Hematopoietic multipotent progenitor cell treated with erythropoietin and hydrocortisone succinate and interleukin-3 and kit ligand, for 17 days (in vitro differentiated cells): Measurements from ENCODE around the gene C17orf114.

Source experiments
- DNase-seq: peaks from one replicate; pipeline ENCODE4 v3.0.0-alpha.2; 2015; ENCODE audit warnings: low spot score

Gene C17orf114

DNA sequence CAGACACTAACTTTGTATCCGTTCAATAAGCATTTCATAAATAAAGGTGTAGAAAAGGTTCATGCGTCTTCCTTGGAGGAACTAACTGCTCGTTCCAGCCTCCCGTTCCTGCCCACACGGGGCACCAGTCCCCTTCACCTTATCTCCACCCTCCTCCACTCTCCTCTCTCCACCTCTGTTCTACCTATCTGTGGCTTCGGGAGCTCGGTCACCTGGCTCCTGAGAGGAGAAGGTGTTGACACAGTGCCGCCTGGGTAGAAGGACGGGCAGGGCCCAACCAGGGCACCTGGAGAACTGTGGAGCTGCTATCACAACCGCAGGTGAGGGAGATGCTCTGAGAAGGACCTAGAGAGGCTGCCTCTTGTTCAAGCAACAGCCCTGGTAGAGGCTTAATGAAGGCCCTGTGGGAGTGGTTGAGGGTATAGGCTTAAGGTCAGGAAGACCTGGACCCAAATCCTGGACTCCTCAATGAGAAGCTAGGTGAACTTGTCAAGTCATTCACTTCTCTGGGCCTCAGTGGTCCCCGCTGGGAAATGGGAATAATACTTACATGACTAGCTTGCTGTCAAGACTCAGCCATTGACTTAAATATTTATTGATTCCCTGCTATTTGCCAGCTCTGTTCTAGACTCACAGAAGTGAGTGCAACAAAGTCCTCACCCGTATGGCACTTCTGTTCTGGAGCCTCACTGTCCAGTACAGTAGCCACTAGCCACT lies 21.4 kb upstream of the C17orf114 start:
- no peak for DNase-seq

DNA sequence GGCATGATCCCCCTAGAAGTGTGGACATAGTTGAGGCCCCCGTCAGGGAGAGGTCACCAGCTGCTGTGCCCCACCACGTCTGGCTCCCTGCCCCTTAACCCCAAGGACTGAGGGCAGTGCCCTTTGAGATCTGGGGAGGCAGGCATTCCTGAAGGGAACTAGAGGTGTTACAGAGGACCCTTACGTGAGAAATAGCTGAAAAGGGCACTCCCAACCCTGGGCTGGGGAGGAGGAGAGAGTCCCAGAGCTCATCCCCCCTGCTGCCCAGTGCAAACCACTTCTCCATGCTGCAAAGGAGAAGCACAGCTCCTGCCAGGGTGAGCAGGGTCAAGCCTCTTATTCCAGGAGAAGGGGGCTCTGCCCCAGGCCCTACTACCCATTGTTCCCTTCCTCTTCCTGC lies 20.7 kb upstream of the C17orf114 start:
- DNase-seq: no peak

DNA sequence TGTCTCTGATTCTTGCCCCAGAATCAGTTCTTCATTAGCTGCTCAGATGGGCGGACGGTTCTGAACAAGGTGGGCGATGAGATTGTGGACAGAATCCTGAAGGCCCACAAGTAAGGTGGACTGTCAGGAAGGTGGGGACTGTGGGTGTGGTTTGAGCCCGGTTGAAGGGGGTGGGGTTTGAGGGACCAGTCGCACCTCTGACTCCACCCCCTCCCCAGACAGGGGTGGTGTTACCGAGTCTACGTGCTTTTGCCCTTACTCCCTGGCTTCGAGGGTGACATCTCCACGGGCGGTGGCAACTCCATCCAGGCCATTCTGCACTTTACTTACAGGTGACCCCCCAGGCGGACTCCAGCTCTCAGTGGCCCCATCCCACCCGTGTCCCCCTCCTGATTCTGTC lies 16.1 kb upstream of the C17orf114 start:
- no peak for DNase-seq

DNA sequence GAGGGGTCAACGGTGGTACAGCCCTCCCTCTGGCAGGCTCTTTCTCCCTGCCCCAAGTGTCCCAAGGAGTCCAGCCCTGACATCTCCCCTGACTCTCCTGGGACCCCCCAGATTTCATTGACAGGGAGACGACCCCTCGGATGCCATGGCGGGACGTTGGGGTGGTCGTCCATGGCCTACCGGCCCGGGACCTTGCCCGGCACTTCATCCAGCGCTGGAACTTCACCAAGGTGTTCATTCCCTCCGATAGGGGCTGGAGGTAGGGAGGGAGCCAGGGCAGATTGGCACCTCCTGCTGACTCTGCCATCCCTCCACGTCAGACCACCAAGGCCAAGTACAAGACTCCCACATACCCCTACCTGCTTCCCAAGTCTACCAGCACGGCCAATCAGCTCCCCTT lies 14.7 kb upstream of the C17orf114 start:
- no peak for DNase-seq

DNA sequence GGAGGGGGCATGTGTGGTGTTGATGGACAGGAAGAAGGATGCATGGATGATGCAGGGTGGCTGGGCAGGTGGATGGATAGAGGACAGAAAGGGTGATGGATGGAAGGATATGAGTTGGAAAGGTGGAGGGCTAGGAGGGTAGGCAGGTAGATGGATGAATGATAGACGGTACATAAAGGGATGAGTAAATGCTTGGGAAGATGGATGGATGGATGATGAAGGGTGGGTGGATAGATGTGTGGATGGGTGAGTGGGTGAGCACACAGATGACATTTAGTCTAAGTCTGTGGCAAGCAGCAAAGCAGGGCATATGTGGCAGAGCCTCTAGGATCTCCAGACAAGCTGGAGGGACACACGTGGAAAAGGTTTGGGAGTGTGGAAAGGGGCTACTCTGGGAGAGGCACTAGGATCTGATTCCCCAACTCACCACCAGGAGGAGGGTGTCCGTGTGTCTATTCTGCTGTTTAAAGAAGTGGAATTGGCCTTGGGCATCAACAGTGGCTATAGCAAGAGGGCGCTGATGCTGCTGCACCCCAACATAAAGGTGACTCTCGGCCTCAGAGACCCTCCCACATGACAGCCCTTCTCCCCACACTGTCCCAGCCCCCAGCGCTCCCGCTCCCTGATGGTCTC lies 13.0 kb upstream of the C17orf114 start:
- DNase-seq: no peak

DNA sequence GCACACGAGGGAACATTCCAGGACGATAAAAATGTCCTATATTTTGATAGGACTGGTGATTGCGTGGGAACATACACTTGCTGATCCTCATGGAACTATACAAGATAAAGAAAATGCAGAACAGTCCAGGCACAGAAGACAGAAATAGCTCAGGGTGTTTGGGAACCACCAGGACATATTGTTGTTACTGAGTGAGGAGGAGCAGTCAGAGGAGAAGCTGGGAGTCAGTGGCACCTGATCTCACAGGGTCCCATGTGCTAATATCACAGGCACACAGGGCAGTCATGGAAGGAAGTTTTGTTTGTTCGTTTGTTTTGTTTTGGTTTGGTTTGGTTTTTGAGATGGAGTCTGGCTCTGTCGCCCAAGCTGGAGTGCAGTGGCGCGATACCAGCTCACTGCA lies 10.6 kb upstream of the C17orf114 start:
- no peak for DNase-seq

DNA sequence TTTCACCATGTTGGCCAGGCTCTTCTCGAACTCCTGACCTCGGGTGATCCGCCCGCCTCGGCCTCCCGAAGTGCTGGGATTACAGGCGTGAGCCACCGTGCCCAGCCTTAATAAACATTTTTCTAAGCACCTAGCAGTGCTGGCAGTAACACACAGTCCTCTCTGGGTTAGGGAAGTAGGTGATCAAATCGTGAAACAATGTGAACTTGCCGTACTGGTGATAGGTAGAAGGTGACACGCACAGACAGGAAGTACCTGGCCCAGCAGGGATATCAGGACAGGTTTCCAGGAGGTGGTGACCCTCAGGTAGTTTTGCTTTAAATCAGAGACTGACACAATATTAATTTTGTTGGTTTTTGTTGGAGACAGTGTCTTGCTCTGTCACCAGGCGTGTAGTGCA lies 9.3 kb upstream of the C17orf114 start:
- DNase-seq: no peak

DNA sequence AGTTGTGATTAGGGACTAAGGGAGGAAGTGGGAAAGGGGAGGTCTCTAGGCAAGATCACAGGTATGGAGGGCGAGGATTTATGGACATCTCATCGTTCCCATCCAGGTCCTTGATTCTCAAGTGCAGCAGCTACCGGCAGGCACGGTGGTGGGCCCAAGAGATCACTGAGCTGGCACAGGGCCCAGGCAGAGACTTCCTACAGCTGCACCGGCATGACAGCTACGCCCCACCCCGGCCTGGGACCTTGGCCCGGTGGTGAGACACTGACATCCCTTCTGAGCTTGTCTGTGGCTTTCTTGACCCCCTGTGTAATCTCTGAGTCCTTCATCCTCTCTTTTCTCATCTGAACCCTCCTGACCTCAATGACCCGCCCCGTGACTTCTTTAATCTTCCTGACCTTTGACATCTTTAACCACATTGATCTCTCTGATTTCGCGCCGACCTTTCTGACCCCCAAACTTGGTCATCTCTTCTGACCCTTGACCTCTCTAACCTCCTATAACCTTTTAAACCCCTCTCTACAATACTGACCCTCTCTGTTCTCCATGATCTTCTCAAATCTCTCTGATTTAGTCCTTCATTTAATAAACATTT lies 8.7 kb upstream of the C17orf114 start:
- no peak for DNase-seq

DNA sequence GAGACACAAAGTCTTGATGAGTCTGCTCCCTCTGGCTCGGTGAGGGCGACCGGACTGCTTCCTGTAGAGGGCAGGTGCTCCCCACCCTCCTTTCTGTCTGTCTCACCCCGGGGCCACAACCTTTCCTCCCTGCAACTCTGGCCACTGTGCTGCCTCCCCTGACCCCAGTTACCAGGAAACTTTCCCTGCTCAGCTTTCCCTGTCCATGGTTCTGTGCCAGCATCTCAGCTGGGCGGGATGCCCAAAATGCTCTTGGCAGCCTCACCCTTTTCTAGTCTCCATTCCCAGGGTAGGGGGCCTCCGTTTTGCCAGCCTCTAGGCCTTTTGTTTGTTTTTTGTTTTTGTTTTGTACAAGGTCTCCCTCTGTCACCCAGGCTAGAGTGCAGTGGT lies 6.2 kb upstream of the C17orf114 start:
- no peak for DNase-seq

DNA sequence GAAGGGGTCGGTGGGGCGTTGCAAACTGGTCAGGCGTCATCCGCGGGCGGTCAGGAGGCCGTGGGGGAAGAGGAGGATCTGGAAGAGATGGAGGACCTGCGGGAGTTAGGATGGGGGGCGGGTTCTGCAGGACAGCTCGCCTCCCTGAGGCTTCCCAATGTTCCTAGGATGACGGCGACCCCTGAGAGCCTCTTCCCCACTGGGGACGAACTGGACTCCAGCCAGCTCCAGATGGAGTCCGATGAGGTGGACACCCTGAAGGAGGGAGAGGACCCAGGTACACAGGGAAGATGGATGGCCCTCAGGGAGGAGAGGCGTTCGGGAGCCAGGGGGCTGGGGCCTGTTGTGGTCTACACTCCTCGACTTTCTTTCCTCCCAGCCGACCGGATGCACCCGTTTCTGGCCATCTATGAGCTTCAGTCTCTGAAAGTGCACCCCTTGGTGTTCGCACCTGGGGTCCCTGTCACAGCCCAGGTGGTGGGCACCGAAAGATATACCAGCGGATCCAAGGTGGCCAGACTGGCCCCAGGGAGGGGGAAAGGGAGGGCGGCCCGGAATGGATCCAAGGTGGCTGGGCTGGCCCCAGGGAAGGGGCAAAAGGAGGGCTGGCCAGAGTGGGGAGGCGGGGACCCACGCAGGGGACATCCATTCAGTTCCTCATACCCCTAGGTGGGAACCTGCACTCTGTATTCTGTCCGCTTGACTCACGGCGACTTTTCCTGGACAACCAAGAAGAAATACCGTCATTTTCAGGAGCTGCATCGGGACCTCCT lies 5.7 kb upstream of the C17orf114 start:
- DNase-seq: no peak

DNA sequence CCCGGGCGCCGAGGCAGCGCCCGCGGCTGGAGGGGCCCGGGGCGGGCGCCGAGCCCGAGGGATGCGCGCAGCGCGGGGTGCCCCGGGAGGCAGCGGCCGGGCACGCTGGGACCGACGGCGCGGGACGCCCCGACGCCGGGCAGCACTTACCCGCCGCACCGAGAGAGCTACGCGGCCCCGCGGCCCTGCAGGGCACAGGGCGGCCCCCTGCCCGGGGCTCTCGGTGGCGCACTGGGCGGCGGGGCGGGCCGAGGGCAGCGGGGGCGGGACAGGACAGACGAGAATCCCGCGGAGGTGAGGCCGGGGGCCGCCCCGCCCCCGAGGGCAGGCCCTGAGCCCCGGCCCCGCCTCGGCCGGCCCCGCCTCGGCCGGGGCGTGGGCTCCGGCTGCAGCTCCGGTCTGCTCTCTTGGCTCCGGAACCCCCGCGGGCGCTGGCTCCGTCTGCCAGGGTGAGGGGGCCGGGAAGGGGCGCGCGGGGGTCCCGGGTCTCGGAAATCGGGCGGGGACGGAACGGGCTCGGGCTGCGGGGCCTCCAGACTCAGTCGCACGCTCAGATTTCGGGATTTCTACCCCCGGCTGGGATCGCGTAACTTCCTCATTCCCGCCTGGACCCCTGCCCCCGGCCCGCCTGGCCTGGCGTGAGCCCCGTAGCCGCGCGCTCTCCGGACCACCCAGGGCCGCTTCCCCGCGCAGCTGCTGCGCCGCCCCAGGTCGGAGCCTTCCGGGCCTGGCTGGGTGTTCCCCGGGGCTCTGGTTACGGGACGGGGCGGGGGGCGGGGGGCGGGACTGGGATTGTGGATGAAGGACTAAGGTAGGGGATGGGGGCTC lies 4.9 kb upstream of the C17orf114 start, which contains the start of gene PLD2:
TSS of gene PLD2 (plus strand) at position 376 of the 828 bp plus-strand sequence. CDS start 621 bp downstream, outside the sequence.
- peak; percentile 62 for DNase-seq

DNA sequence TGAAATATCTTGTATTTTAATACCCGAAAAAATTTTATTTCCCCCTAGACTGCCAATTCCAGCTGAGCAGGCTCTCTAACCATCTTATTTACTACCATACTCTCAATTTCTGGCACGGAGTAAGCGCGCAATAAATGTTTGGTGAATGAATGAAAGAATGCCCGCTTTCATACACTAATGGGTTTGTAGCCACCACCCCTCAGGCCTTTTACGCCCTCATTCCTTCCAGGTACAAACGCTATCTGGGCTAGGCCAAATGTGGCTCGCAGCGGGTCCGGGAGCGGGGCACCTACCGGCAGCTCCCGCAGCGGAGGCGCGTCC lies 4.3 kb upstream of the C17orf114 start:
- no peak for DNase-seq

DNA sequence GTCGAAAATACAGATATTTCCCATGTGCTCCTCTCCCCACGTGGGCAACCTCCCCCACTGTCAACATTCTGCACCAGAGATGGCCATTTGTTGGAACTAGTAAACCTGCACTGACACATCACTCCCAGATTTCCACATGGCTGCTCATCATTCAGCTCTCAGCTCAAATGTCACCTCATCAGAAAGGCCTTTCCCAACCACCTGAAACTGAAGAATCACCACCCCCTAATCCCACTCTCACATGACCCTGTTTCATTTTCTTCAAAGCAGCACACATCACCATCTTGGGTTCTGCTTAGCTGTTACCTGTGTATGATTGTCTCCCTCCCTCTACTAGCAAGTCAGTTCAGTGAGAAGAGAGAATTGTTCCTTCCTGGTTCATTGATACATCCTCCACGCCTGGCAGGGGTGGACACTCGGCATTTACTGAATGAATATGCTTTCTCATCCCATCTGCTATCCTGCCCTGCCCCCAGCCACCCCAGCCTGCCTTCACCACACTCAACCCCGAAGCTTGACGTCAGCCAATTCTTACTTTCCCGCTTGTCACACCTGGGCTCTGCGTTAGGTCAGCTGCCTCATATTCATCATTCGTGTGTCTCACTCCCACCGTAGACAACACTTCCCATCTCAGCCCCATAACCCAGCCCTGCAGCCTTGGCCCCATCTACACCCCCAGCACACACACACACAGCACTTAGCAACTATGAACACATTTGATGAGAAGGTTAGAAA lies 1.5 kb downstream of the C17orf114 start:
- no peak for DNase-seq

DNA sequence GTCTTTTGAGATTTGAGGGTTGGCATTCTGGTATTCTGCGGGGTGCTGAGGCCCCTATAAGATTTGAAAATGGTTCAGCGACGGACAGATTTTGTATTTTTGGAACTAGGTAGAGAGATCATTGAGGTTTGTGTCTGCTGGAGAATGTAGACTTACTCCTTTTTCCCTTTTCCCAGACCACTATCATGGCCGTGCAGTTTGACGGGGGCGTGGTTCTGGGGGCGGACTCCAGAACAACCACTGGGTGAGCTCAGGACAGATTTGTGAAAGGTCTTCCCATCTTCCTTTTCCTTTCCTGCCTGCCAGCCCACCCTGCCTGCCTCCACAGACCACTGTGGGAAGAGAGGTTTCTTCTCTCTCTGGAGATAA lies 5.6 kb downstream of the C17orf114 start:
- DNase-seq: peak; percentile 42

DNA sequence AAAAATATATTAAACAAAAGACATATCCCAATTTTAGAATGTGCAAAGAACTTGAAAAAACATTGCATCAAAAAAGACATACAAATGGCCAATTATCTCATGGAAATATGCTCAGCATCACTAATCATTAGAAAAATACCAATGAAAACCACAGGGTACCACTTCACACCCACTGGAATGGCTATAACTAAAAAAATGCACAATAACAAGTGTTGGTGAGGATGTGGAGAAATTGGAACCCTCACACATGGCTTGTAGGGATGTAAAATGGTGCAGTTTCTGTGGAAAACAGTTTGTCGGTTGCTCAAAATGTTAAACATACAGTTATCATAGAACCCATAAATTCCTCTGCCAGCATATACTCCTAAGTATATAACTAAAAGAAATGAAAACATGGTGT lies 7.0 kb downstream of the C17orf114 start:
- no peak for DNase-seq

DNA sequence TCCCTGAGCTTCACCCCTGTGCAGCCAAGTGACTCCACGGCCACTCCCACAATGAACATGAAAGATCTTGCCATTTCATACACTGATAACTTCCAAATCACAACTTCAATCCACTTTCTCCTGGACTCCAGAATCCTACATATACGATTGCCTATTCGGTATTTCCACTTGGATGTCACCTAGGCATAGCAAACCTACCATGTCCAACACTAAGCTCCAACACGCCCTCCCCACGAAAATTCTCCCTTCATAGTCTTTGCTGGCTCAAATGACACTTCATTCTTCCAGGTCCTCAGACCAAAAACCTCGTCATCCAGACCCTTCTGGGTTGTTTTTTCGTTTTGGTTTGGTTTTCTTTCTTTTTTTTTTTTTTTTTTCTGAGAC lies 11.4 kb downstream of the C17orf114 start:
- no peak for DNase-seq

DNA sequence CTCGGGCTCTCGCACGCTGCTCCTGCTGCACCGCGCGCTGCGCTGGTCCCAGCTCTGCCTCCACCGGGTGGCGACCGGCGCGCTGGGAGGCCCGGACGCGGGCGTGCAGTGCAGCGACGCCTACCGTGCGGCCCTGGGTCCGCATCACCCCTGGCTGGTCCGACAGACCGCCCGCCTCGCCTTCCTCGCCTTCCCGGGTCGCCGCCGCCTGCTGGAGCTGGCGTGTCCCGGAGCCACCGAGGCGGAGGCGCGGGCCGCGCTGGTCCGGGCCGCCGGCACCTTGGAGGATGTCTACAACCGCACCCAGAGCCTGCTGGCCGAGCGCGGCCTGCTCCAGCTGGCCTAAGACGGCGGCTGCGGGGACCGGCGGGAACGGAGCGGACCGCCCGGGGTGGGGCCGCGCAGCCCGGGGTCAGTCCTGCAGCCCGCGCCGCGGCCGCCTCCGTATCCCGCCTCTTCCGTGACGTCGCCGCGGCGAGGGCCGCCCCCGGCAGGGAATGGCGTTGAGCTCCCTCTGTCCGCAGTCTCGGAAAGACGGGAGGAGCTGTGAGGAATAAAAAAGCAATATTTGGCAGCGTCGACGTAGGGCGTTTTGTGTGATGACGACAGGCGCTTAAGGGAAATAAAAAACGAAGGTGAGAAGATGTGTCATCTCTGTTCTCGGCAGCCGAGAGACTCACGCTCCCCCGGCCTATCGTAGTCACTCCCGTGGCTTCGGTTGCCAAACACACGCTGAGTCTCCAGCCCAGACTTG lies 12.0 kb downstream of the C17orf114 start:
- peak; percentile 81 for DNase-seq

DNA sequence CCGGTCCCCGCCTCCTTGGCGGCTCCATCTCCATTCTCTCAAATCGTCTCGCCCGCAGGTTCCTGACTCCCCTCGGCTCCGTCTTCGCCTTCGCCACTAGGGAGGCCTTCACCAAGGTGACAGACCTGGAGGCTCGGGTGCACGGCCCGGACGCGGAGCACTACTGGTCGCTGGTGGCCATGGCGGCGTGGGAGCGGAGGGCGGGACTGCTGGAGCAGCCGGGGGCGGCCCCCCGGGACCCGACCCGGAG lies 12.5 kb downstream of the C17orf114 start:
- no peak for DNase-seq

DNA sequence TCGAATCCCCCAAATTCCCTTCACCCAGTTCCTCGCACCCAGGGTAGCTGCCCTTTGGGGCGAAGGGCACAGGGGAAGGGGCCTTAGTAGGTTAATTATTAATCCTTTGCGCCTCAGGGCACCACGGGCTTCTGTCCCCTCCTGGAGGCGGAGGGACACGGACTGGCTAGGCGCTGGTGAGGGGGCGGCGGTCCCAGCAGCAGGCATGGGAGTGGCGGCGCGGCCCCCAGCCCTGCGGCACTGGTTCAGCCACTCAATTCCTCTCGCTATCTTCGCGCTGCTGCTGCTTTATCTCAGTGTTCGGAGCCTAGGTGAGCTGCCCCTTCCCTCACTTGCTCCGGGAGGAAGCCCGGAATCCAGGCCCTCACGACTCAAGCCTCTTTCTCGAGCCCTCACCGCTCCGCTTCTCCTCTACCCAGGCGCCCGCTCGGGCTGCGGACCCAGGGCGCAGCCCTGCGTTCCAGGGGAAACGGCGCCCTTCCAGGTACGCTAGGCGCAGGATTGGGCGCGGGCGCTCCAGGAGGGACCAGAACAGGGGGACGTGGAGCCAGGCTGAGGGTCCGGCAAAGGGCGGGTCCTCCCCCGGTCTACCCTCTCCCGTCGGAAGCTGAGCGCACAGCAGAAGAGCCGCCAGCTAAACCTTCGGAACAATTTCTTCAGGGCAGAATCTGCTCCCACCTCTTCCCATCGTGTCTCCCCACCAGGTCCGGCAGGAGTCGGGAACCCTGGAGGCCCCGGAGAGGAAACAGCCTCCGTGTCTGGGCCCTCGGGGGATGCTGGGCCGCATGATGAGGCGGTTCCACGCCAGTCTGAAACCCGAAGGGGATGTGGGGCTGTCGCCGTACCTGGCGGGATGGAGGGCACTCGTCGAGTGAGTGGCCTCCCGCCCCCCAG lies 13.1 kb downstream of the C17orf114 start, which contains the start of gene GLTPD2:
TSS of gene GLTPD2 (plus strand) at position 158 of the 894 bp plus-strand sequence. CDS start at position 206, 48 bp downstream.
- DNase-seq: no peak
